H9 (cell line): ENCODE data around the gene PITPNM2. TPM values are rescaled to one million over a fixed set of nuclear protein-coding genes. Genes with fewer than 3 reads are reported as not detected.

Experiments
- DNase-seq: peaks from one replicate; pipeline ENCODE4 v3.0.0-alpha.2; 2017
- H2AFZ ChIP-seq: one replicate; pipeline ENCODE4 v1.6.1; 2013; ENCODE audit warnings: mild to moderate bottlenecking, low read length, control low read depth, moderate library complexity
- H2AK5ac ChIP-seq: 2 replicates; pipeline ENCODE4 v1.6.1; 2013; ENCODE audit warnings: low read length, control low read depth, mixed read lengths; ENCODE audit not compliant: insufficient read length
- H2BK120ac ChIP-seq: one replicate; pipeline ENCODE4 v1.6.1; 2013; ENCODE audit warnings: low read depth, mild to moderate bottlenecking, low read length, control low read depth, inconsistent platforms; ENCODE audit not compliant: poor library complexity, severe bottlenecking
- H2BK12ac ChIP-seq: 2 replicates; pipeline ENCODE4 v1.6.1; 2013; ENCODE audit warnings: low read length, control low read depth, mixed read lengths, low read depth; ENCODE audit not compliant: insufficient read length
- H2BK15ac ChIP-seq: 2 replicates; pipeline ENCODE4 v1.6.1; 2013; ENCODE audit warnings: low read depth, low read length, control low read depth
- H2BK20ac ChIP-seq: one replicate; pipeline ENCODE4 v1.6.1; 2013; ENCODE audit warnings: low read depth, mild to moderate bottlenecking, low read length, control low read depth, inconsistent platforms; ENCODE audit not compliant: poor library complexity, severe bottlenecking
- H2BK5ac ChIP-seq: 2 replicates; pipeline ENCODE4 v1.6.1; 2013; ENCODE audit warnings: low read length, control low read depth, mixed read lengths; ENCODE audit not compliant: insufficient read length
- H3K14ac ChIP-seq: 2 replicates; pipeline ENCODE4 v1.6.1; 2013; ENCODE audit warnings: low read length, control low read depth; ENCODE audit not compliant: insufficient read depth
- H3K18ac ChIP-seq: 2 replicates; pipeline ENCODE4 v1.6.1; 2013; ENCODE audit warnings: low read depth, mild to moderate bottlenecking, mixed read lengths, low read length, control low read depth; ENCODE audit not compliant: insufficient read length
- H3K23ac ChIP-seq: 2 replicates; pipeline ENCODE4 v1.6.1; 2013; ENCODE audit warnings: low read length, control low read depth, mixed read lengths, low read depth; ENCODE audit not compliant: insufficient read length
- H3K23me2 ChIP-seq: 2 replicates; pipeline ENCODE4 v1.6.1; 2013; ENCODE audit warnings: low read depth, mild to moderate bottlenecking, mixed read lengths, low read length, control low read depth; ENCODE audit not compliant: insufficient read length, poor library complexity, severe bottlenecking
- H3K27ac ChIP-seq: 2 replicates; pipeline ENCODE4 v1.5.1; 2013; ENCODE audit warnings: low read length, control low read depth, mixed read lengths, low read depth; ENCODE audit not compliant: insufficient read length
- H3K27me3 ChIP-seq: 2 replicates; pipeline ENCODE4 v1.6.1; 2013; ENCODE audit warnings: low read length, control low read depth, inconsistent platforms; ENCODE audit not compliant: insufficient read depth
- H3K4ac ChIP-seq: 2 replicates; pipeline ENCODE4 v1.6.1; 2013; ENCODE audit warnings: low read depth, mild to moderate bottlenecking, control low read depth, inconsistent platforms, low read length, moderate library complexity
- H3K4me1 ChIP-seq: 2 replicates; pipeline ENCODE4 v1.6.1; 2013; ENCODE audit warnings: low read length, control low read depth, inconsistent platforms; ENCODE audit not compliant: insufficient read depth
- H3K4me2 ChIP-seq: 2 replicates; pipeline ENCODE4 v1.6.1; 2013; ENCODE audit warnings: low read length, control low read depth, mixed read lengths; ENCODE audit not compliant: insufficient read length, insufficient read depth
- H3K56ac ChIP-seq: 2 replicates; pipeline ENCODE4 v1.6.1; 2013; ENCODE audit warnings: low read depth, mild to moderate bottlenecking, mixed read lengths, low read length, control low read depth; ENCODE audit not compliant: insufficient read length
- H3K79me1 ChIP-seq: 2 replicates; pipeline ENCODE4 v1.6.1; 2013; ENCODE audit warnings: low read depth, mild to moderate bottlenecking, moderate library complexity, low read length, control low read depth, inconsistent platforms; ENCODE audit not compliant: insufficient read depth, poor library complexity, severe bottlenecking
- H3K79me2 ChIP-seq: 2 replicates; pipeline ENCODE4 v1.6.1; 2013; ENCODE audit warnings: low read length, control low read depth, inconsistent platforms; ENCODE audit not compliant: insufficient read depth
- H3K9ac ChIP-seq: 2 replicates; pipeline ENCODE4 v1.6.1; 2013; ENCODE audit warnings: low read length, control low read depth, mixed read lengths; ENCODE audit not compliant: insufficient read length; ENCODE audit errors: extremely low read depth
- H3K9me3 ChIP-seq: one replicate; pipeline ENCODE4 v1.6.1; 2013; ENCODE audit warnings: low read depth, low read length, inconsistent platforms; ENCODE audit not compliant: control insufficient read depth
- H3T11ph ChIP-seq: one replicate; pipeline ENCODE4 v1.6.1; 2013; ENCODE audit warnings: mild to moderate bottlenecking, low read length, control low read depth, inconsistent platforms
- H4K20me1 ChIP-seq: one replicate; pipeline ENCODE4 v1.6.1; 2013; ENCODE audit not compliant: control insufficient read depth, insufficient read length, insufficient read depth
- H4K5ac ChIP-seq: 2 replicates; pipeline ENCODE4 v1.6.1; 2013; ENCODE audit warnings: low read depth, mild to moderate bottlenecking, mixed read lengths, low read length, control low read depth; ENCODE audit not compliant: insufficient read length
- H4K8ac ChIP-seq: replicated peaks from 2 replicates; pipeline ENCODE4 v1.6.1; 2013; ENCODE audit warnings: low read length, control low read depth, mixed read lengths, low read depth; ENCODE audit not compliant: insufficient read length
- H4K91ac ChIP-seq: 2 replicates; pipeline ENCODE4 v1.6.1; 2013; ENCODE audit warnings: low read depth, mild to moderate bottlenecking, moderate library complexity, mixed read lengths, low read length, control low read depth; ENCODE audit not compliant: insufficient read length
- H3K27ac Mint-ChIP-seq, 3 experiments: 2 replicates in 2 of 3; 3 replicates in 1 of 3; pipeline ENCODE4 v1.8.0; 2020 to 2021; ENCODE audit warnings: mixed read lengths in 3 of 3, mild to moderate bottlenecking in 1 of 3, moderate library complexity in 1 of 3
- H3K27me3 Mint-ChIP-seq: 2 replicates; pipeline ENCODE4 v1.8.0; 2021; ENCODE audit warnings: low read depth, mild to moderate bottlenecking, moderate library complexity, mixed read lengths
- H3K36me3 Mint-ChIP-seq, 3 experiments: 2 replicates in 2 of 3; 3 replicates in 1 of 3; pipeline ENCODE4 v1.8.0; 2020 to 2021; ENCODE audit warnings: low read depth in 3 of 3, mixed read lengths in 3 of 3; ENCODE audit not compliant: insufficient read depth in 1 of 3
- H3K4me1 Mint-ChIP-seq, 2 experiments: 2 replicates each; pipeline ENCODE4 v1.8.0; 2020; ENCODE audit warnings: mixed read lengths in 2 of 2
- H3K4me3 Mint-ChIP-seq, 2 experiments: 2 replicates in 1 of 2; 3 replicates in 1 of 2; pipeline ENCODE4 v1.8.0; 2020 to 2021; ENCODE audit warnings: mild to moderate bottlenecking in 2 of 2, mixed read lengths in 2 of 2, moderate library complexity in 1 of 2
- H3K9me3 Mint-ChIP-seq, 2 experiments: 2 replicates in 1 of 2; 3 replicates in 1 of 2; pipeline ENCODE4 v1.8.0; 2020; ENCODE audit warnings: mild to moderate bottlenecking in 2 of 2, mixed read lengths in 2 of 2, moderate library complexity in 1 of 2
- CTCF ChIP-seq: fragments of 200-600 bp; sonication (generic); conservative IDR thresholded peaks from 3 replicates; pipeline ENCODE4 v1.8.0; 2021; ENCODE audit warnings: antibody characterized with exemption, mild to moderate bottlenecking
- WGBS: extraction: QIAGEN DNeasy Blood & Tissue Kit; methylation state at CpG from one replicate; pipeline ENCODE4 v1.1.7; 2013; ENCODE audit warnings: missing lambda C conversion rate, low lambda C conversion rate, mixed read lengths; ENCODE audit not compliant: insufficient read length; ENCODE audit errors: extremely low coverage; 5-methylcytosine and 5-hydroxymethylcytosine counted together
- total RNA-seq: library from RNA; stranded (reverse); gene quantifications from 2 replicates; pipeline ENCODE4 v1.2.1, GENCODE V29; 2021

PITPNM2 gene
- total RNA-seq, 1 experiment from 2014 or later, result 1.2 TPM

- no peak for DNase-seq
- no peak overlapping the region for H2AFZ ChIP-seq
- no peaks in the 10 kb centered on the region for H3K79me2 ChIP-seq
- no peaks in the 10 kb centered on the region for H3K79me1 ChIP-seq
- H3K27me3 ChIP-seq, result no peaks in the 10 kb centered on the region
- no peak overlapping the region for H2BK5ac ChIP-seq
- Mint-ChIP-seq H3K4me1 (peaks cover 24 to 31% of the 10 kb centered on the region in 2 experiments), H3K9me3 (no peaks in the 10 kb centered on the region), H3K36me3 (no peaks in the 10 kb centered on the region), H3K27me3 (peaks cover 52% of the 10 kb centered on the region), H3K4me3 (no peak overlapping the region), H3K27ac (no peak overlapping the region)
- H3K14ac ChIP-seq, result no peak overlapping the region
- H4K20me1 ChIP-seq, result no peaks in the 10 kb centered on the region
- no CpG with 5 or more reads among the region's 19 CpGs for WGBS
- no peak overlapping the region for H3K56ac ChIP-seq
- H2BK120ac ChIP-seq, result no peak overlapping the region
- no peak overlapping the region for H3K23ac ChIP-seq
- no peak overlapping the region for H2BK12ac ChIP-seq
- H3K18ac ChIP-seq, result no peak overlapping the region
- TF ChIP-seq CTCF, result no peak
- H2BK15ac ChIP-seq, result no peak overlapping the region
- no peaks in the 10 kb centered on the region for H3K9me3 ChIP-seq
- H3K4me2 ChIP-seq, result no peak overlapping the region
- no peaks in the 10 kb centered on the region for H3K23me2 ChIP-seq
- H3K4ac ChIP-seq, result no peak overlapping the region
- no peak overlapping the region for H4K8ac ChIP-seq
- H3K4me1 ChIP-seq, result peaks cover 9% of the 10 kb centered on the region; the same call in 1 of the 2 replicates
- no peak overlapping the region for H3T11ph ChIP-seq
- no peak overlapping the region for H4K5ac ChIP-seq
- no peak overlapping the region for H4K91ac ChIP-seq
- no peak overlapping the region for H2BK20ac ChIP-seq
- H2AK5ac ChIP-seq, result no peak overlapping the region
- H3K9ac ChIP-seq, result no peak overlapping the region
- H3K27ac ChIP-seq, result no peak overlapping the region
These were observed 39.3 kb downstream of the PITPNM2 start for GRCh38 chr12:123111498-123112165.
